Measurements from ENCODE around the gene PERM1. TPM values are rescaled to one million over a fixed set of nuclear protein-coding genes. Genes with fewer than 3 reads are reported as not detected.

Gene PERM1
- total and polyA plus RNA-seq, 9 of the 15 experiments (the other 6 are each of a cell fraction or from before 2014, with no cell fraction given), result not detected

DNA sequence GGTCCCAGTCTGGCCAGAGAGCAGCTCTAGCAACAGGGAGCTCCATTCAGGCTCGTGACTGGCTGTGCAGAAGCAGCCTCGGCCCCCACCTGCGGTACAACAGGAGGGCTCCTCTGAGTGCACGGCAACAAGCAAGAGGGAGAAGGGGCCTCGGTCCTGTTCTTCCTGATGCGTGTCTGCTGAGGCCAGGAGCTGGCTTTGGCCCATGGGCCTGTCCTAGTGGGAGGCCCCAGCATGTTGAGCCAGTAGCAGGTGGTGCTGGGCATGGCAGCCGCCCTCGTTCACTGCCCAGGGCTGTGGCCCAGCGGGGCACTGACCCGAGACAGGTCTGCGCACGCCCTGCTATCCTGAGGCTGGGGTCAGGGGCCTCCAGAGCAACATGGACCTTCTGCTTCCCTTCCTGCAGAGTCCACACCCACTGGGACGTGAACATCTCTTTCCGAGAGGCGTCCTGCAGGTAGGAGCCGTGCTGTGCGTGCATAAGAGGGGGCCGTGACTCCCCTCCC, 51.2 kb downstream of the PERM1 start:
- intact Hi-C loops (cut with micrococcal nuclease), result no loop called here
- Histone ChIP-seq H3K9me1 (ENCODE audit: control insufficient read depth, insufficient read depth, low read length) (no peaks in the 10 kb centered on the region), H3K9ac (ENCODE audit: insufficient read depth in 1 of 2, low read depth in 2 of 2, low read length in 2 of 2) (peak overlapping the region in 1 of 2 experiments; percentile 31; a peak in 1 of 4 replicates), H3K9me3 (replicated peaks; ENCODE audit: control insufficient read depth, insufficient read depth, low read depth, low read length) (no peaks in the 10 kb centered on the region), H4K20me1 (replicated peaks; ENCODE audit: control insufficient read depth, insufficient read depth, low read length) (peaks cover 39% of the 10 kb centered on the region), H3K27me3 (ENCODE audit: control insufficient read depth in 2 of 2, insufficient read depth in 2 of 2, low read length in 2 of 2) (peaks cover 43 to 80% of the 10 kb centered on the region in 2 experiments; a peak in 4 of 5 replicates), H2AFZ (ENCODE audit: low read depth, low read length) (no peak overlapping the region), H3K79me2 (ENCODE audit: control insufficient read depth, insufficient read depth, low read length) (no peaks in the 10 kb centered on the region), H3K36me3 (ENCODE audit: control insufficient read depth, insufficient read depth, low read length) (no peaks in the 10 kb centered on the region), H3K4me2 (ENCODE audit: insufficient read depth, low read length) (no peak overlapping the region), H3K4me3 (no peak overlapping the region), H3K27ac (ENCODE audit: extremely low read depth, low read depth, low read length) (no peak overlapping the region), H3K4me1 (replicated peaks in 1 of 2; ENCODE audit: control insufficient read depth in 2 of 2, insufficient read depth in 2 of 2, low read length in 2 of 2) (peaks cover 0 to 74% of the 10 kb centered on the region in 2 experiments; a peak in 3 of 5 replicates)
- DNase-seq (ENCODE audit: extremely low read depth in 1 of 4, low spot score in 3 of 4) (no peak), FAIRE-seq (no peak), ATAC-seq (peak; percentile 18)
- no TSS peak for BruUV-seq (replicated peaks)
- 8% methylated on average over 15 of the region's 18 CpGs for WGBS (ENCODE audit: insufficient coverage, low coverage, missing lambda C conversion rate)
- TF ChIP-seq HMGN3 (IDR thresholded peaks at IDR 0.05; ENCODE audit: borderline replicate concordance, extremely low read depth, insufficient read length, low read depth, low read length), result no peak
- TF ChIP-seq, protein P1, sequence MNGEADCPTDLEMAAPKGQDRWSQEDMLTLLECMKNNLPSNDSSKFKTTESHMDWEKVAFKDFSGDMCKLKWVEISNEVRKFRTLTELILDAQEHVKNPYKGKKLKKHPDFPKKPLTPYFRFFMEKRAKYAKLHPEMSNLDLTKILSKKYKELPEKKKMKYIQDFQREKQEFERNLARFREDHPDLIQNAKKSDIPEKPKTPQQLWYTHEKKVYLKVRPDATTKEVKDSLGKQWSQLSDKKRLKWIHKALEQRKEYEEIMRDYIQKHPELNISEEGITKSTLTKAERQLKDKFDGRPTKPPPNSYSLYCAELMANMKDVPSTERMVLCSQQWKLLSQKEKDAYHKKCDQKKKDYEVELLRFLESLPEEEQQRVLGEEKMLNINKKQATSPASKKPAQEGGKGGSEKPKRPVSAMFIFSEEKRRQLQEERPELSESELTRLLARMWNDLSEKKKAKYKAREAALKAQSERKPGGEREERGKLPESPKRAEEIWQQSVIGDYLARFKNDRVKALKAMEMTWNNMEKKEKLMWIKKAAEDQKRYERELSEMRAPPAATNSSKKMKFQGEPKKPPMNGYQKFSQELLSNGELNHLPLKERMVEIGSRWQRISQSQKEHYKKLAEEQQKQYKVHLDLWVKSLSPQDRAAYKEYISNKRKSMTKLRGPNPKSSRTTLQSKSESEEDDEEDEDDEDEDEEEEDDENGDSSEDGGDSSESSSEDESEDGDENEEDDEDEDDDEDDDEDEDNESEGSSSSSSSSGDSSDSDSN (IDR thresholded peaks at IDR 0.05; ENCODE audit: borderline replicate concordance in 1 of 2, low read depth in 2 of 2, low read length in 2 of 2), result 0 out of 4 replicates have a peak, but pooled peaks of 1 of the 2 experiments have one; percentile 24
- in situ Hi-C loops (cut with MboI), result no loop called here
- CTCF ChIA-PET (ENCODE audit: low intra/inter-chr PET ratio), result no interaction called here
- POLR2A ChIA-PET, result interaction anchor here (0.8 to 3.1 kb wide), 3 partner anchors 8 to 11 kb away, joined by 3 to 11 read pairs (median 4); no protein-coding TSS in a partner anchor

Data from K562 (cell line).